ENCODE data around the gene TPD52L1. TPM values are rescaled to one million over a fixed set of nuclear protein-coding genes. Genes with fewer than 3 reads are reported as not detected.

Gene TPD52L1
- total RNA-seq, 4 donors from 2014 or later = 22.2 to 77.6 (median 37.7) TPM

DNA sequence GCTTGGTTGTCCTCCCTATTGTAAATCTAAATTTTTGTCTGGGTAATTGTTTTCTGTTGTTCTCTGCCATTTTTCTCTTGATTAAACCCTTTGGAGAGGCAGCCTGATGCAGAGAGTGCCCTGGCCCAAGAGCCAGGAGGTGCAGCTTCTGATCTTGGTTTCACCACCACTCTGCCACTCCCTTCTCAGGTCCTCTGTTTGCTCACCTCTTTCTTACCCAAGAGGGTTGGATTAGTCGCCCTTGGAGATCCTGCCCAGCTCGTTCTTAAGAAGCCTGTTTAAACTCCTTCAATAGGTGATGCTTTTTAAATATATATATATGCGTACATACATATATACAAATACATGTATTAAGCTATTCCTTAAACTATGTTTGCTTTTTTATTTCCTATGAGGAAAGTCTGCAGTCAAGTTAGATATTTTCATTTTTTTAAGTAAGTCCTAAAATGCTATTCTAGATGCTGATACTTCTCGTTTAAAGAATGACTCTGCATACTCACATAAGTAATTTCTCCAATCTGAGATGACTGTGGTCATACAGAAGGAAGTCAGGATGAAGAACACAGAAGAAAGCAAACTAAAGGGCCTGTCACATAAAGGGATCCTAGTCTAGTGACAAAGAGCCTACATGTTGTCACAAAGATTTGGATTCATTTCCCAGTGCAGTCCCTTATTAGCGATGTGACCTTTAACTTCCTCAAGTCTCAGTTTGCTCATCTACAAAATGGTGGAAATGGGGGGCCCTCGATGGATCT, 19.9 kb downstream of the TPD52L1 start:
- H3K27ac ChIP-seq = no peak overlapping the region
- H3K36me3 ChIP-seq = no peaks in the 10 kb centered on the region
- no peaks in the 10 kb centered on the region for H3K27me3 ChIP-seq
- DNase-seq = no peak
- no peak overlapping the region for H3K4me3 ChIP-seq
- intact Hi-C loops (cut with DNase I; ENCODE audit: low total_unique reads) = no loop called here
- TF ChIP-seq POLR2A (IDR thresholded peaks at IDR 0.05) (no peak), CTCF (IDR thresholded peaks at IDR 0.05) (no peak)
- H3K4me1 ChIP-seq = no peaks in the 10 kb centered on the region
- H3K9me3 ChIP-seq = no peaks in the 10 kb centered on the region

GRCh38 chr6:125174626-125175025, 21.1 kb downstream of the TPD52L1 start:
- no peak for TF ChIP-seq CTCF (IDR thresholded peaks at IDR 0.05)
- TF ChIP-seq POLR2A (IDR thresholded peaks at IDR 0.05) = no peak
- Histone ChIP-seq H3K4me3 (no peak overlapping the region), H3K4me1 (no peaks in the 10 kb centered on the region), H3K27me3 (no peaks in the 10 kb centered on the region), H3K9me3 (no peaks in the 10 kb centered on the region), H3K36me3 (no peaks in the 10 kb centered on the region), H3K27ac (no peak overlapping the region)
- DNase-seq = no peak
- intact Hi-C loops (cut with DNase I; ENCODE audit: low total_unique reads) = no loop called here

- Histone ChIP-seq H3K9me3 (no peaks in the 10 kb centered on the region), H3K4me3 (no peak overlapping the region), H3K27ac (no peak overlapping the region), H3K27me3 (no peaks in the 10 kb centered on the region), H3K36me3 (no peaks in the 10 kb centered on the region), H3K4me1 (no peaks in the 10 kb centered on the region)
- TF ChIP-seq CTCF (IDR thresholded peaks at IDR 0.05) (no peak), POLR2A (IDR thresholded peaks at IDR 0.05) (no peak)
- no peak for DNase-seq
- intact Hi-C loops (cut with DNase I; ENCODE audit: low total_unique reads) = no loop called here
Measured at GRCh38 chr6:125175466-125176048, 22.0 kb downstream of the TPD52L1 start.

- H3K4me3 ChIP-seq = no peak overlapping the region
- intact Hi-C loops (cut with DNase I; ENCODE audit: low total_unique reads) = no loop called here
- no peak overlapping the region for H3K27ac ChIP-seq
- H3K36me3 ChIP-seq = no peaks in the 10 kb centered on the region
- no peaks in the 10 kb centered on the region for H3K9me3 ChIP-seq
- no peaks in the 10 kb centered on the region for H3K27me3 ChIP-seq
- TF ChIP-seq POLR2A (IDR thresholded peaks at IDR 0.05) = no peak
- TF ChIP-seq CTCF (IDR thresholded peaks at IDR 0.05) = no peak
- H3K4me1 ChIP-seq = no peaks in the 10 kb centered on the region
- DNase-seq = no peak
Measured at GRCh38 chr6:125182237-125183008, 28.9 kb downstream of the TPD52L1 start.

GRCh38 chr6:125183391-125183790, 29.8 kb downstream of the TPD52L1 start:
- DNase-seq = no peak
- Histone ChIP-seq H3K4me1 (no peaks in the 10 kb centered on the region), H3K27me3 (no peaks in the 10 kb centered on the region), H3K36me3 (no peaks in the 10 kb centered on the region), H3K9me3 (no peaks in the 10 kb centered on the region), H3K4me3 (no peak overlapping the region), H3K27ac (no peak overlapping the region)
- intact Hi-C loops (cut with DNase I; ENCODE audit: low total_unique reads) = no loop called here
- no peak for TF ChIP-seq CTCF (IDR thresholded peaks at IDR 0.05)
- no peak for TF ChIP-seq POLR2A (IDR thresholded peaks at IDR 0.05)

Measured in uterus (tissue), 4 donors.